ENCODE results near the gene MYO6. TPM values are rescaled to one million over a fixed set of nuclear protein-coding genes. Genes with fewer than 3 reads are reported as not detected.

Gene MYO6
- total RNA-seq, 1 experiment from 2014 or later: 122 TPM

DNA sequence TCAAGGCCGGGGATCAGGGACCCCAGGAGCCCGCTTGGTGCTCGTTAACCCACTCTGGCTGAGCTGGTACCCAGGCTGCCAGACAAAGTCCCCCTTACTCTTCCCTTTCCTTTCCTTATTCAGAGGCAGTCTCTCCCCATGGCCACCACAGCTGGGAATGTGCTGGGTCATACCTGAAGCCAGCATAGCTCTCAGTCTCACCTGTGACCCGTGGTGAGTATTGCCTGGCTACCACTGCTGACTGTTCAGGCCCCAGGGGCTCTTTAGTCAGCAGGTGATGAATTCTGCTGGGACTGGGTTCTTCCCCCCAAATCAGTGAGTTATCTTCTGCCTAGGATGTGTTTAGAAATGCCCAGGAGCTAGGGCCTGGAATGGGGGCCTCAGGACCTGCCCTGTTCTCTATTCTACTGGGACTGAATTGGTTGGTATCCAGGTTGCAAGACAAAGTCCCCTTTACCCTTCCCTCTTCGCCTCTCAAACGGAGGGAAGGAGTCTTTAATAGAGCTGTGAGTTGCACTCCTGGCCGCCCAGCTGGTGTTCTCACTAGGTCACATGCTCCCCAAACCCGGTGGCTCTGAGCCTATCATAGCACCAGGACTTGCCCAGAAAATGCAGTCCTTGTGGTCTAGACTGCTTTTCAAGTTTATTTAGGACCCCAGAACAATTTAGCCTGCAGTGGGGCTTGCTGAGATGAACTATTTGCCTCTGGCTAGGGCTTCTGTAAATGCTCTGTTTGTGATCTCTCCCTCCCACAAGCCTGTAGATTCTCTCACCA is 64.6 kb downstream of the MYO6 start:
- no peaks in the 10 kb centered on the region for H3K9me3 Mint-ChIP-seq (ENCODE audit: low read depth, unreplicated experiment)
- H3K36me3 Mint-ChIP-seq (ENCODE audit: insufficient read depth, unreplicated experiment): no peaks in the 10 kb centered on the region
- no peak for DNase-seq
- intact Hi-C loops (cut with micrococcal nuclease; ENCODE audit: unreplicated experiment): no loop called here
- H3K4me1 Mint-ChIP-seq (ENCODE audit: low read depth, unreplicated experiment): peaks cover 9% of the 10 kb centered on the region
- TF ChIP-seq CTCF (IDR thresholded peaks at IDR 0.05; ENCODE audit: unreplicated experiment): no peak
- H3K4me3 Mint-ChIP-seq (ENCODE audit: low read depth, unreplicated experiment): no peak overlapping the region
- no TSS peak for BruUV-seq (replicated peaks)
- no peak overlapping the region for H3K27ac Mint-ChIP-seq (ENCODE audit: unreplicated experiment)
- no peaks in the 10 kb centered on the region for H3K27me3 Mint-ChIP-seq (ENCODE audit: unreplicated experiment)
- CTCF ChIA-PET: no interaction called here

GRCh38 chr6:75815756-75816155 is 66.7 kb downstream of the MYO6 start:
- Mint-ChIP-seq H3K27ac (ENCODE audit: unreplicated experiment) (no peak overlapping the region), H3K9me3 (ENCODE audit: low read depth, unreplicated experiment) (no peaks in the 10 kb centered on the region), H3K27me3 (ENCODE audit: unreplicated experiment) (no peaks in the 10 kb centered on the region), H3K4me3 (ENCODE audit: low read depth, unreplicated experiment) (no peak overlapping the region), H3K4me1 (ENCODE audit: low read depth, unreplicated experiment) (no peaks in the 10 kb centered on the region), H3K36me3 (ENCODE audit: insufficient read depth, unreplicated experiment) (no peaks in the 10 kb centered on the region)
- no TSS peak for BruUV-seq (replicated peaks)
- CTCF ChIA-PET: no interaction called here
- intact Hi-C loops (cut with micrococcal nuclease; ENCODE audit: unreplicated experiment): no loop called here
- TF ChIP-seq CTCF (IDR thresholded peaks at IDR 0.05; ENCODE audit: unreplicated experiment): no peak
- no peak for DNase-seq

DNA sequence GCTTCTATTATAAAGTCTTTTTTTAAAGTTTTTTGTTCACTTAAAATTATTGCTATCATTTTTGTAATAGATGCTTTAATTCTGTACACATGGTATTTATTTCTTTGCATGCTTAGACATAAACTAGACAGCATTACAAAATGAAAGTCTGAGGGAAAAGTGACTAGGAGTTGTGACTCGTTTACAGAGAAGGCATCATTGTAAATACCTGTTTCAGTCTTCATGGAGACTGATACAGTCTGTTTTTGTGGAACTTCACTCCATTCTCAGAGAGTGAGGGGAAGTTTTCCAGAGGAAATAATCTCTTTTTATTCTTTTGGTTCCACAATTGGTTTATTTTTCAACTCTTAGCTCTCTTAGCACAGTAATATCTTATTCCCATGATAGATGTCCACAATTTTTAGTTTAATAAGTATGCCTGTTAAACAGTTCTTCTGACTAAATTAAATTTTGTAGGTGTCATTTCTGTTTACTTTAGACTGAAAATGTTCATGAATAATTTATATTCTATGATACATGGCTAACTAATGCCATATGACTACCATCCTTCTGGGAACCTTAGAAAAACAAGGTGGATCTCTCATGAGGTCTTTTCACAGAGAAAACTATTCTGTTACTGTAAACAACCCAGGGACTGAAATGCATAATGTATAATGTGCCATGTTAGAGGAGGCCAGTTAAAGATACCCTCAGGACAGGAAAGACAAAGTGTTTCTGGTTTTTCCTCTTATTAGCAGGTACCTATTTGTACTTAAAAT is 69.2 kb downstream of the MYO6 start:
- Mint-ChIP-seq H3K27ac (ENCODE audit: unreplicated experiment) (no peak overlapping the region), H3K4me1 (ENCODE audit: low read depth, unreplicated experiment) (no peaks in the 10 kb centered on the region), H3K4me3 (ENCODE audit: low read depth, unreplicated experiment) (no peak overlapping the region), H3K9me3 (ENCODE audit: low read depth, unreplicated experiment) (no peaks in the 10 kb centered on the region), H3K36me3 (ENCODE audit: insufficient read depth, unreplicated experiment) (no peaks in the 10 kb centered on the region), H3K27me3 (ENCODE audit: unreplicated experiment) (no peaks in the 10 kb centered on the region)
- CTCF ChIA-PET: no interaction called here
- DNase-seq: no peak
- TF ChIP-seq CTCF (IDR thresholded peaks at IDR 0.05; ENCODE audit: unreplicated experiment): no peak
- intact Hi-C loops (cut with micrococcal nuclease; ENCODE audit: unreplicated experiment): no loop called here
- no TSS peak for BruUV-seq (replicated peaks)

- H3K9me3 Mint-ChIP-seq (ENCODE audit: low read depth, unreplicated experiment): no peaks in the 10 kb centered on the region
- intact Hi-C loops (cut with micrococcal nuclease; ENCODE audit: unreplicated experiment): no loop called here
- H3K27me3 Mint-ChIP-seq (ENCODE audit: unreplicated experiment): no peaks in the 10 kb centered on the region
- no TSS peak for BruUV-seq (replicated peaks)
- H3K27ac Mint-ChIP-seq (ENCODE audit: unreplicated experiment): no peak overlapping the region
- DNase-seq: no peak
- CTCF ChIA-PET: no interaction called here
- no peaks in the 10 kb centered on the region for H3K36me3 Mint-ChIP-seq (ENCODE audit: insufficient read depth, unreplicated experiment)
- no peaks in the 10 kb centered on the region for H3K4me1 Mint-ChIP-seq (ENCODE audit: low read depth, unreplicated experiment)
- no peak overlapping the region for H3K4me3 Mint-ChIP-seq (ENCODE audit: low read depth, unreplicated experiment)
- no peak for TF ChIP-seq CTCF (IDR thresholded peaks at IDR 0.05; ENCODE audit: unreplicated experiment)
Observed at GRCh38 chr6:75819776-75820487, 70.9 kb downstream of the MYO6 start.

Data from Calu3 (cell line).